Endothelial cell of umbilical vein (primary cell): Measurements from ENCODE around the gene LBHD2. TPM values are rescaled to one million over a fixed set of nuclear protein-coding genes. Genes with fewer than 3 reads are reported as not detected.

Experiments
- BruUV-seq: library from RNA; stranded (reverse); fragments of 400-500 nt; replicated peaks from 2 replicates; lab custom pipeline; 2021; lab: Mats Ljungman, UMichigan
- CTCF ChIA-PET: fragments of 300-600, 350-600 bp; sonication (Branson Sonifier 250); formaldehyde crosslinking; loops from one replicate; lab custom pipeline; 2021; ENCODE audit warnings: antibody characterized with exemption, inconsistent platforms; lab: Charles Lee
- POLR2A ChIA-PET: fragments of 300-600, 350-600 bp; sonication (Branson Sonifier 250); formaldehyde crosslinking; loops from one replicate; lab custom pipeline; 2021; ENCODE audit warnings: antibody characterized with exemption, inconsistent platforms; lab: Charles Lee
- DNase-seq: peaks from one replicate; pipeline ENCODE4 v3.0.0-alpha.2; 2011; ENCODE audit warnings: low read depth, low spot score
- FAIRE-seq: peaks from 2 replicates; lab custom pipeline; 2011; peaks lifted over from hg19 to GRCh38; lab: Jason Lieb, UNC
- H2AFZ ChIP-seq: 2 replicates; pipeline ENCODE4 v1.6.0; 2012; ENCODE audit warnings: low read depth, low read length, control low read depth, inconsistent platforms
- H3K27ac ChIP-seq: 2 replicates; pipeline ENCODE4 v1.5.1; 2011; ENCODE audit warnings: low read depth, mild to moderate bottlenecking, control low read depth, low read length, moderate library complexity; ENCODE audit not compliant: insufficient read depth
- H3K27me3 ChIP-seq, 2 experiments: 2 replicates each; pipeline versions ENCODE4 v1.6.0 to v1.6.1; 2011; ENCODE audit warnings: low read length in 2 of 2, mixed read lengths in 1 of 2; ENCODE audit not compliant: control insufficient read depth in 2 of 2, insufficient read depth in 2 of 2
- H3K36me3 ChIP-seq, 2 experiments: 2 replicates in 1 of 2; 3 replicates in 1 of 2; pipeline ENCODE4 v1.5.1; 2011; ENCODE audit warnings: low read length in 2 of 2, mild to moderate bottlenecking in 1 of 2, moderate library complexity in 1 of 2; ENCODE audit not compliant: control insufficient read depth in 2 of 2, insufficient read depth in 2 of 2; ENCODE audit errors: extremely low read depth in 1 of 2
- H3K4me1 ChIP-seq: 3 replicates; pipeline ENCODE4 v1.5.1; 2011; ENCODE audit warnings: mild to moderate bottlenecking, low read length; ENCODE audit not compliant: control insufficient read depth, insufficient read depth; ENCODE audit errors: extremely low read depth
- H3K4me2 ChIP-seq: 2 replicates; pipeline ENCODE4 v1.6.1; 2011; ENCODE audit warnings: low read length, control low read depth, mixed read lengths; ENCODE audit not compliant: insufficient read depth
- H3K4me3 ChIP-seq, 3 experiments: fragments of 200-600 bp in 1 of 3; sonication (generic), shearing (Covaris generic) in 1 of 3; replicated peaks in 1 of 3; 2 replicates each; pipeline ENCODE4 v1.5.1; 2011 to 2016; ENCODE audit warnings: control low read depth in 3 of 3, low read length in 3 of 3, mild to moderate bottlenecking in 2 of 3, inconsistent platforms in 1 of 3, low read depth in 1 of 3, moderate library complexity in 1 of 3; ENCODE audit not compliant: insufficient read depth in 1 of 3
- H3K79me2 ChIP-seq: 2 replicates; pipeline ENCODE4 v1.6.0; 2012; ENCODE audit warnings: low read length, inconsistent platforms; ENCODE audit not compliant: control insufficient read depth, insufficient read depth
- H3K9ac ChIP-seq: replicated peaks from 2 replicates; pipeline ENCODE3; 2011; ENCODE audit warnings: low read length, control low read depth; ENCODE audit not compliant: insufficient read depth; ENCODE audit errors: extremely low read depth
- H3K9me1 ChIP-seq: replicated peaks from 3 replicates; pipeline ENCODE4 v1.6.0; 2011; ENCODE audit warnings: mild to moderate bottlenecking, low read length; ENCODE audit not compliant: control insufficient read depth, insufficient read depth; ENCODE audit errors: extremely low read depth
- H3K9me3 ChIP-seq: replicated peaks from 2 replicates; pipeline ENCODE4 v1.5.1; 2012; ENCODE audit warnings: low read length, inconsistent platforms; ENCODE audit not compliant: control insufficient read depth, insufficient read depth
- H4K20me1 ChIP-seq: replicated peaks from 2 replicates; pipeline ENCODE3; 2011; ENCODE audit warnings: mild to moderate bottlenecking, low read length; ENCODE audit not compliant: control insufficient read depth, insufficient read depth; ENCODE audit errors: extremely low read depth
- CTCF ChIP-seq, 2 donors: IDR thresholded peaks; 1 replicate in 1 of 2; 2 replicates in 1 of 2; pipeline ENCODE4 v1.5.1; 2011; ENCODE audit warnings: low read length in 2 of 2, mild to moderate bottlenecking in 2 of 2, moderate library complexity in 2 of 2, control low read depth in 1 of 2, inconsistent platforms in 1 of 2, low read depth in 1 of 2; ENCODE audit not compliant: insufficient read depth in 1 of 2; ENCODE audit errors: extremely low read depth in 1 of 2
- EZH2 ChIP-seq: IDR thresholded peaks from 2 replicates; pipeline ENCODE4 v1.6.1; 2012; ENCODE audit warnings: borderline replicate concordance, low read depth, mild to moderate bottlenecking, moderate library complexity, low read length, inconsistent platforms; ENCODE audit not compliant: severe bottlenecking
- FOS ChIP-seq: IDR thresholded peaks from 2 replicates; pipeline ENCODE4 v1.6.1; 2011; ENCODE audit warnings: mild to moderate bottlenecking, low read length, moderate library complexity, borderline replicate concordance; ENCODE audit not compliant: insufficient read depth
- GATA2 ChIP-seq: IDR thresholded peaks from 2 replicates; pipeline ENCODE4 v1.7.0; 2011; ENCODE audit warnings: low read depth, mild to moderate bottlenecking, moderate library complexity, mixed read lengths, low read length; ENCODE audit not compliant: insufficient read length, insufficient read depth
- JUN ChIP-seq: IDR thresholded peaks from 2 replicates; pipeline ENCODE4 v1.6.1; 2011; ENCODE audit warnings: borderline replicate concordance, low read depth; ENCODE audit not compliant: insufficient read length, insufficient read depth
- MYC ChIP-seq: IDR thresholded peaks from one replicate; pipeline ENCODE4 v1.6.1; 2011; ENCODE audit warnings: mild to moderate bottlenecking, low read depth, low read length
- POLR2A ChIP-seq: IDR thresholded peaks from 2 replicates; pipeline ENCODE4 v1.6.1; 2012; ENCODE audit warnings: low read depth, mild to moderate bottlenecking, control low read depth, low read length
- POLR2AphosphoS5 ChIP-seq: IDR thresholded peaks from 2 replicates; pipeline ENCODE4 v1.6.1; 2012; ENCODE audit warnings: low read depth, mild to moderate bottlenecking, control low read depth, low read length, moderate library complexity; ENCODE audit not compliant: insufficient read depth
- dilution Hi-C: fragments of 300-500 bp; cut with MboI; formaldehyde crosslinking; loops from one replicate; pipeline ENCODE4 v1.15.0; 2019; ENCODE audit warnings: low sequenced_read_pairs; ENCODE audit not compliant: extremely low pct_ligation_motif_present
- intact Hi-C: fragments of 100-400 bp; cut with micrococcal nuclease; formaldehyde crosslinking; loops from one replicate; pipeline ENCODE4 v1.10.0; 2022
- polyA plus RNA-seq, 4 experiments: library from polyadenylated mRNA; depleted of rRNA in 3 of 4; stranded (reverse) in 3 of 4; unstranded in 1 of 4; fragments of >200 nt; gene quantifications; 2 replicates each; pipeline versions ENCODE4 v1.2.1 to v1.2.3, GENCODE V29; 2011 to 2012; ENCODE audit warnings: missing spikeins in 1 of 4
- total RNA-seq: library from RNA; stranded (reverse); gene quantifications from 2 replicates; pipeline ENCODE4 v1.2.3, GENCODE V29; 2021
- TF ChIP-seq, protein P1 (sequence below): IDR thresholded peaks from 2 replicates; pipeline ENCODE4 v1.6.1; 2011; ENCODE audit not compliant: insufficient read depth, insufficient read length

The LBHD2 gene
- total and polyA plus RNA-seq, 2 donors (not counting 3 experiments of a cell fraction or from before 2014, with no cell fraction given), result not detected

DNA sequence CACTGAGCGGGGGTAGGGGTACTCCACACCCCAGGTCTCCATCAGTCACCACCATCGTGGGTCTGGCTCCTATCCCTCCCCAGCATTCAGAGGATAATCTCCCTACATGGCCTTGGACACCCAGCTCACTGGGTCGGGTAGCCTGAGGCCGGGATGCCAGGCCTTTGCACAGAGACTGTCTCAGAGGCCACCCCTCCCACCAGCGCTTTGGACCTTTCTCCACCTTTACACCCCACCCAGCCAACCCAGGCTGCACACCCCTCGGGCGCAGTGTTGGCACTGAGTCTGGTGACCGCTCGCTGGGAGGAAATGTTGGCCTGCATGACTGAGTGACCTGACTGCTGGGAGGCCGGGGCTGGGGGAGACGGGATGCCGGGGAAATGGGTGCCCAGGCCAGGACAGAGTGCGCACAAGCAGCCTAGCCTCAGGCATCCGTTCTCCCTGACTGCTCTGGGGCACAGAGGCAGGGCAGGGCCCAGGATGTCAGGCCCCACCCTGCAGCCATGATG lies 10.6 kb upstream of the LBHD2 start:
- Histone ChIP-seq H3K36me3 (no peaks in the 10 kb centered on the region), H2AFZ (no peak overlapping the region), H3K9ac (no peak overlapping the region), H3K4me3 (no peak overlapping the region), H3K4me1 (peaks cover 8% of the 10 kb centered on the region), H4K20me1 (no peaks in the 10 kb centered on the region), H3K9me3 (no peaks in the 10 kb centered on the region), H3K27me3 (no peaks in the 10 kb centered on the region), H3K79me2 (no peaks in the 10 kb centered on the region), H3K27ac (no peak overlapping the region), H3K4me2 (no peak overlapping the region), H3K9me1 (no peaks in the 10 kb centered on the region)
- ChIA-PET POLR2A (no interaction called here), CTCF (interaction anchor here (1.9 kb wide), 1 partner anchor 17 kb away, joined by 11 read pairs; the partner anchor contains the start of gene CDC42BPB)
- intact Hi-C loops (no loop called here), dilution Hi-C loops (no loop called here)
- no peak for TF ChIP-seq EZH2
- no peak for TF ChIP-seq JUN
- no peak for TF ChIP-seq POLR2A
- no peak for TF ChIP-seq MYC
- BruUV-seq, result no TSS peak
- no peak for FAIRE-seq
- DNase-seq, result no peak

GRCh38 chr14:103073876-103074728 lies 9.9 kb upstream of the LBHD2 start:
- TF ChIP-seq POLR2A, result no peak
- TF ChIP-seq JUN, result no peak
- no peak for TF ChIP-seq GATA2
- TF ChIP-seq CTCF (IDR thresholded peaks at IDR 0.05; ENCODE audit: extremely low read depth in 1 of 2, insufficient read depth in 1 of 2, low read depth in 1 of 2, low read length in 2 of 2), result no peak
- TF ChIP-seq POLR2AphosphoS5, result no peak
- TF ChIP-seq MYC, result no peak
- TF ChIP-seq, protein P1, sequence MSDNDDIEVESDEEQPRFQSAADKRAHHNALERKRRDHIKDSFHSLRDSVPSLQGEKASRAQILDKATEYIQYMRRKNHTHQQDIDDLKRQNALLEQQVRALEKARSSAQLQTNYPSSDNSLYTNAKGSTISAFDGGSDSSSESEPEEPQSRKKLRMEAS, result no peak
- TF ChIP-seq FOS, result no peak
- no peak for TF ChIP-seq EZH2
- intact Hi-C loops, result loop anchor here (2.0 kb wide), 1 partner anchor 111 kb away; no protein-coding TSS in a partner anchor
- H3K27ac ChIP-seq, result no peak overlapping the region
- dilution Hi-C loops, result no loop called here
- no TSS peak for BruUV-seq
- no peak overlapping the region for H3K4me3 ChIP-seq
- H2AFZ ChIP-seq, result peak overlapping the region; percentile 89
- POLR2A ChIA-PET, result interaction anchor here (0.6 to 0.9 kb wide), 2 partner anchors 17 to 42 kb away, joined by 3 to 7 read pairs; no protein-coding TSS in a partner anchor
- no peak overlapping the region for H3K9ac ChIP-seq
- H3K36me3 ChIP-seq, result no peaks in the 10 kb centered on the region
- H3K4me2 ChIP-seq, result no peak overlapping the region
- CTCF ChIA-PET, result interaction anchor here (0.5 to 2.0 kb wide), 13 partner anchors 8 to 218 kb away, joined by 3 to 17 read pairs (median 6); partner anchors contain the start of gene CDC42BPB
- DNase-seq (no peak), FAIRE-seq (no peak)
- no peaks in the 10 kb centered on the region for H3K9me1 ChIP-seq
- H3K4me1 ChIP-seq, result peaks cover 8% of the 10 kb centered on the region
- no peaks in the 10 kb centered on the region for H3K27me3 ChIP-seq
- no peaks in the 10 kb centered on the region for H3K79me2 ChIP-seq
- H3K9me3 ChIP-seq, result no peaks in the 10 kb centered on the region
- no peaks in the 10 kb centered on the region for H4K20me1 ChIP-seq
